PFSK-1 (cell line): Measurements from ENCODE around the gene CHPF2.

Experiments used
- FOXP2 ChIP-seq: optimal IDR thresholded peaks from 2 replicates; pipeline ENCODE3; 2011; ENCODE audit warnings: borderline replicate concordance, control low read depth, inconsistent platforms; ENCODE audit not compliant: insufficient read depth; ENCODE audit errors: extremely low read length, extremely low read depth
- POLR2AphosphoS5 ChIP-seq: IDR thresholded peaks from 2 replicates; pipeline ENCODE4 v1.6.1; 2012; ENCODE audit warnings: low read depth, mild to moderate bottlenecking, control low read depth, low read length, moderate library complexity
- REST ChIP-seq, 2 experiments: IDR thresholded peaks; 2 replicates each; pipeline versions ENCODE4 v1.6.1 to v1.8.0; 2011 to 2012; ENCODE audit warnings: low read depth in 2 of 2, low read length in 2 of 2, control low read depth in 1 of 2, inconsistent platforms in 1 of 2, mild to moderate bottlenecking in 1 of 2, moderate library complexity in 1 of 2; ENCODE audit not compliant: insufficient read depth in 1 of 2
- SIN3A ChIP-seq: IDR thresholded peaks from 2 replicates; pipeline ENCODE4 v1.6.1; 2012; ENCODE audit warnings: mild to moderate bottlenecking, low read length, moderate library complexity, borderline replicate concordance; ENCODE audit not compliant: insufficient read depth
- TAF1 ChIP-seq: IDR thresholded peaks from 2 replicates; pipeline ENCODE4 v1.6.1; 2012; ENCODE audit warnings: low read length, control low read depth, borderline replicate concordance; ENCODE audit not compliant: insufficient read depth

CHPF2 gene

GRCh38 chr7:151278949-151279348, 46.7 kb downstream of the CHPF2 start:
- TF ChIP-seq SIN3A (no peak), TAF1 (no peak), POLR2AphosphoS5 (no peak), FOXP2 (no peak), REST (IDR thresholded peaks at IDR 0.05; ENCODE audit: insufficient read depth in 1 of 2, low read depth in 2 of 2, low read length in 2 of 2) (no peak)

- TF ChIP-seq SIN3A (no peak), REST (IDR thresholded peaks at IDR 0.05; ENCODE audit: insufficient read depth in 1 of 2, low read depth in 2 of 2, low read length in 2 of 2) (no peak), FOXP2 (no peak), POLR2AphosphoS5 (no peak), TAF1 (no peak)
Observed at GRCh38 chr7:151279868-151280267, 47.6 kb downstream of the CHPF2 start.

- TF ChIP-seq REST (IDR thresholded peaks at IDR 0.05; ENCODE audit: insufficient read depth in 1 of 2, low read depth in 2 of 2, low read length in 2 of 2) = no peak
- TF ChIP-seq TAF1 = no peak
- TF ChIP-seq SIN3A = no peak
- TF ChIP-seq FOXP2 = no peak
Observed at GRCh38 chr7:151280388-151281019, 48.2 kb downstream of the CHPF2 start.

GRCh38 chr7:151281686-151282085, 49.4 kb downstream of the CHPF2 start:
- TF ChIP-seq POLR2AphosphoS5 (no peak), REST (IDR thresholded peaks at IDR 0.05; ENCODE audit: insufficient read depth in 1 of 2, low read depth in 2 of 2, low read length in 2 of 2) (no peak), FOXP2 (no peak), SIN3A (no peak), TAF1 (no peak)
